Activated CD4-positive, CD25-positive, alpha-beta regulatory T cell treated with anti-CD3 and anti-CD28 coated beads, Interleukin-2, amount 50 U/mL, for 72 hours (primary cell): ENCODE data around the gene MCU.
"Not testable (repeated sequence)": the region's sequence is repeated elsewhere in the genome, so short reads cannot be mapped to it uniquely, and the experiment has no call there.

Experiments
- DNase-seq: peaks from one replicate; pipeline ENCODE4 v3.0.0; 2021

The MCU gene, protein sequence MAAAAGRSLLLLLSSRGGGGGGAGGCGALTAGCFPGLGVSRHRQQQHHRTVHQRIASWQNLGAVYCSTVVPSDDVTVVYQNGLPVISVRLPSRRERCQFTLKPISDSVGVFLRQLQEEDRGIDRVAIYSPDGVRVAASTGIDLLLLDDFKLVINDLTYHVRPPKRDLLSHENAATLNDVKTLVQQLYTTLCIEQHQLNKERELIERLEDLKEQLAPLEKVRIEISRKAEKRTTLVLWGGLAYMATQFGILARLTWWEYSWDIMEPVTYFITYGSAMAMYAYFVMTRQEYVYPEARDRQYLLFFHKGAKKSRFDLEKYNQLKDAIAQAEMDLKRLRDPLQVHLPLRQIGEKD

DNA sequence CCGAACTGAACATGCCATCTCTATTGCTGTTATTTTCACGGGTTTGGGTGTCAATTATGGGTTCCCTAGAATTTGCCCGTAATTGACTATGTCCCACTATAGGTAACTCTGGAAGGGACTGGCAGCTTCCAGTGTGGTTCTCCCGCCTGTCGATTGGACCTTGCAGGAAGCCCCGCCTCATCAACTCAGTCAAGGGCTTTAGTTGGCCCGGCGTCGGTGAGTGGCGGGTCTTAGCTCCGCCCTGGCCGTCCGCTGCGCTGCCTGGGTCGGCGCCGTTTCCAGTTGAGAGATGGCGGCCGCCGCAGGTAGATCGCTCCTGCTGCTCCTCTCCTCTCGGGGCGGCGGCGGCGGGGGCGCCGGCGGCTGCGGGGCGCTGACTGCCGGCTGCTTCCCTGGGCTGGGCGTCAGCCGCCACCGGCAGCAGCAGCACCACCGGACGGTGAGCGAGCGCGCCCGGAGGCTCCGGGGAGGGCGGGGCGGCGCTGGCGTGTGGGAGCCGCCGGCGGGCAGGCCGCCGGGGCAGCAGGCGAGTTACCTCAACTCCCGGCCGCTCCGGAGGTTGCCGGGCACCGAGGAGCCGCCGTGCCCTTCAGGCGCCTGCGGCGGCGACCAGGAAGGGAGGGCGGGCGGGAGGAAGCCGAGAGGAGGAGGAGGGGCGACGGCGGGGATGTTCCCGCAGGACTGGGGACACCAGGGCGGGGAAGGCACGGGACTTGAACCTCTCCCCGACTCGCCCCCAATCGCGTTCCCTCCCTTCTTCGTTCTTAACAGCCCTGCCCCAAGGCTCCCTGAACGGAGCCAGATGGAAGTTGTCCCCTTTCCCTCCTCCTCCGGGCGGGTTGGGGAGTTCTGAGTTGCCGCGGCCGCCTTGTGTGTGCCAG is at the start of gene MCU:
MCU (plus strand) TSS at position 281 of the 881 bp plus-strand sequence; CDS start at position 290, 9 bp downstream.
- peak; percentile 93 for DNase-seq

DNA sequence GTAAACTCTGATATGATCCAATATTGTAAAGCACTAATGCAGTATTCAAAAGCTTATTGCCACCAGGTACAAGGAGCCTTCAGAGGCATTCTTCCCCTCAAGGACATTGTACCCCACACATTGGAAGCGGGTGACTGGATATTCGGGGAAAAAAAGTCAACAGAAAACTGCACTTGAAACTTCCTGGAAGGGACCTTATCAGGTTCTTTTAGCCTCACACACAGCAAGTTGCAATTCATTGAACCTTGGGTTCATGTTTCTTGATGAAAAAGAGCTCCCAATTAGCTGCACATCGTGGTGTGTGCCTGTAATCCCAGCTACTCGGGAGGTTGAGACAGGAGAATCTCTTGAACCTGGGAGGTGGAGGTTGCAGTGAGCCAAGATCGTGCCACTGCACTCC is 49.6 kb upstream of the MCU start:
- DNase-seq: no peak

DNA sequence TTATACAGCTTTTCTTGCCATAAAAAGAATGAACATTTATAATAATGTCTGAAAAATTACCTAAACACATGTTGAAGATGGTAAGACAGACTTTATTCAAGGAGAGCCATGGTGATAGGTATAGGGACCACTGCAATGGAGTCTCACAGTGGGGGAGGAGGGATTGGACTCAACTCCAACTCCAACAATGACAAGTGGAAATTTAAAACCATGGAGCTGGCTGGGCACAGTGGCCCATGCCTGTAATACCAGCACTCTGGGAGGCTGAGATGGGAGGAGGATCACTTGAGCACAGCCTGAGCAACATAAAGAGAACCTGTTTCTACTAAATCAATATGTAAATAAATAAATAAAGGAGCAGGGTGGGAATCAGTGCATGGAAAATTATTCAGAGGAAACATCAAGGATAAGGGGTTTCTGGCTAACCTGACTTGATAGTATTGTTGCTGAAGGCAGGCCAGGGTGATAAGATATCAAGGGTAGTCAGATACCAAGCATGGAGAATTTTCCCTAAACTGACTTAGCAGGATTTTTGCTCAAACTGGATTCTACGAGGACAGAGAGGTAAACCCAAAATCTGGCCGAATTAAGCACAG is 46.6 kb upstream of the MCU start:
- no peak for DNase-seq

DNA sequence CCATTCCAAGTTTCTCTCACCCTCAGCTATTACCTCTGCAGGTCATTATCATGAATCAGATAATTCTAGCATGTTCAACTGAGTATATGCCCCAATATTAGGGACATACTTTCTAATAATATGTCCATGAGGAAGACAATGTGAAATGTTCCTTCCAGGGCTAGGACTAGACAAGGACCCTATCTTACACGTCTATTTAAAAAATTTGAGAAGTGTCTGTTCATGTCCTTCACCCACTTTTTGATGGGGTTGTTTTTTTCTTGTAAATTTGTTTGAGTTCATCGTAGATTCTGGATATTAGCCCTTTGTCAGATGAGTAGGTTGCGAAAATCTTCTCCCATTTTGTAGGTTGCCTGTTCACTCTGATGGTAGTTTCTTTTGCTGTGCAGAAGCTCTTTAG is 45.0 kb upstream of the MCU start:
- not testable (repeated sequence) for DNase-seq

DNA sequence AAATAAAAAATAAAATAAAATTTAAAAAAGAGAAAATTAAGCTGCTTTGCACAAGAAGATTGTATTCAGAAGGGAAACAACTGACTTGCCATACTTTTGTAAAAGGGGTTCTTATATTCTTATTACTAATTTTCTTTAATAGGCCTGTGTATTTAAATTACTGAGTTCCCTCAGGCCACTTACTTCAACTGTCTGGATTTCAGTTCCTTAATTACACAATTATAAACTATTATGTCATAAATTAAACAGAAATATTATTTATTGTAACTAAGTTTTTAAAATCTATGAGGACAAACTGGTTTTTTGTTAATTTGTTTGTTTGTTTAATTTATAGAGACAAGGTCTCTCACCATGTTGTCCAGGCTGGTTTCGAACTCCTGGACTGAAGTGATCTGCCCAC is 43.6 kb upstream of the MCU start:
- no peak for DNase-seq

DNA sequence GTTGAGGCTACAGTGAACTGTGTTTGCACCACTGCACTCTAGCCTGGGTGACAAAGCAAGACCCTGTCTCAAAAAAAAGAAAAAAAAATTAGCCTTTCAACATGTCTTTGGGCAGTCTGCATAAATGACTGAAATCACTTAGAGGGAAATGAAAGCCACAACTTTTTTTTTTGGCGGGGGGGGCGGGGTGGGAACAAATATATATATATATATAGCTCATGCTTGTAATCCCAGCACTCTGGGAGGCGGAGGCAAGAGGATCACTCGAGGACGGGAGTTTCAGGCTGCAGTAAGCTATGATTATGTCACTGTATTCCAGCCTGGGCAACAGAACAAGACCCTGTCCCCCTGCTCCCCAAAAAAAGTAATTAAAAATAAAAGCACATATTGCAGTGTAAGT is 42.7 kb upstream of the MCU start:
- DNase-seq: no peak

DNA sequence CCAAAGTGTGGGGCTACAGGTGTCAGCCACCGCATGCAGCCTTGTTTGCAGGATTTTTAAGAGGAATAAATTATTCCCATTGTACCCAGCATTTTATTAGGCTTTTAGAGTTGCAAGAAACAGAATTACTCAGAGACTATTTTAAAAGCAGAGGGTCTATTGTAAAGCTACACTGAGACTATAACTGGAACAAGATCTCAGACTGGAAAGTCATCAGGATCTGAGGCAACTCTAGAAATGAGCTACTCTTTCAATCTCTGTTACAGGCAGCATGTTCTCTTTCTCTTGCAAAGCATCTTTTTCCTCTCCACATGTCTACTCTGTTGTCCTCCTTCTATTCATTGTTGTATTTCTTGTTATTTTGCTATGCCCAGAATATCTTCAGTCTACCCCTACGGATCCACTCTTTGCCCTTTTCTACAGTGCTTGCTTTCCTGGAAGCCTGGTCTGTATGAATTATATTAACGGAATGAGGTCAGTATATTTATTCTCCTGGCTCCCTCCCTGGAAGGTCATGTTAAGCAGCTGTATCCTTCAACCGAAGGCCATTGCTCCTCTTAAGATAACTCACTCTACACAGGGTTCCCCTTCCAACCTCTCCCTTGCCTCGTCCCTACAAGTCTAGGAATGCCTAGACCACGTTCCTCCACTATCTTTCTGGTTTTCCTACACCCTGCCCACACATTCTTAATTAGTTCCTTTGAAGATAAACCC is 38.4 kb upstream of the MCU start:
- DNase-seq: no peak

DNA sequence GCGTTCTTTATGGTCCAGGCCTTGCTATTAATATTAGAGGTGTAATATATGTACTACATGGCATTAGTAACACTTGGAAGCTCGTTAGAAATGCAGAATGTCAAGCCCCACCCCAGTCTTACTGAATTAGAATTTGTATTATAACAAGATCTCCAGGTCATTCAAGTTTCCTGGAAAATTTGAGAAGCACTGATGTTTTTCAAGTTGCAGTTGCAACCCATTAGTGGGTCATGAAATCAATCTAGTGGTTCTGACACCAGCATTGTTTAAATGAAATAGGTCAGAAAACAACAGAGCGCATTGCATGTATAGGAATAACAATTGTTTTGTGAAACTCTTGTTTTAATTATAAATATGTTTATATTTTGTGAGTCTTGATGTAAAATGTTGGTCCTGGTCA is 37.2 kb upstream of the MCU start:
- DNase-seq: no peak

DNA sequence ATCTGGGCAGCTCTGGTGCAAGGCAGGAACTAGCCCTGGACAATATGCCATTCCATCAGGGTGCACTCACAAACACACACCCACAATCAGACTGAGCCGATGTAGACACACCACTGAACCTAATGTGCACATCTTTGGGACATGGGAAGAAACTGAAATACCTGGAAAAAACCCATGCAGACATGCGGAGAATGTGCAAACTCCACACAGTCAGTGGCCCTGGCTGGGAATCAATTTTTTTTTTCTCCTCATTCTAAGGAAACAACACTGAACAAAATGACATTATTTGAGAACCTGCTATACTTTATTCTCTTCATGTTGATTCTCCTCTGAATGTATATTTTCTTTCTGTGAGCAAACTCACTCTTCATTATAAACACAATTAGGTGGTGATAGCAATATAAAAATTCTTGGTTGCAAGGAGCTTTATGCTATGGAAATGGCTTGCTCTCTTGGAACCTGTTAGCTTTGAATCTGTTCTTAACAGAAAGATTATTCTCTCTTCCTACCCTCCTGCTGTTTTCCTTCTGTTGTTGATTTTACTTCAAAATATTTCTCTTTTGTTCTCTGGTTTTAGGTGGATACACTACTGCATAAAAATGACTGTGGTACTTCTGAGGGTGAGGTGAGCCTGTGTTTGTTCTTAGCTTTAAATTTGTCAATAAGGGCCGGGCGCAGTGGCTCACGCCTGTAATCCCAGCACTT is 33.1 kb upstream of the MCU start:
- no peak for DNase-seq

DNA sequence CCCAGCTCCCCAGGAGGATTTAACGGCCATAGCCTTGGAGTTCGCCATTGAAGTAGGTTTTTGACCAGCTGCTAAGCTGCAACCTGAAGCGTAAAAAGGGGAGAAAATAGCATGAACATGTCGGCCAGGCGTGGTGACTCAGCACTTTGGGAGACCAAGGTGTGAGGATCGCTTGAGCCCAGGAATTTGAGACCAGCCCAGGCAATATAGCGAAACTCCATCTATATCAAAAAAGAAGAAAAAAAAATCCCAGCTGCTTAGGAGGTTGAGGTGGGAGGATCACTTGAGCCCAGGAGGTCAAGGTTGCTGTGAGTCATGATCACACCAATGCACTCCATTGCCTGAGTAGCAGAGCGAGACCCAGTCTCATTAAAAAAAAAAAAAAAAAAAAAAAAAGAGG is 32.2 kb upstream of the MCU start:
- DNase-seq: no peak

DNA sequence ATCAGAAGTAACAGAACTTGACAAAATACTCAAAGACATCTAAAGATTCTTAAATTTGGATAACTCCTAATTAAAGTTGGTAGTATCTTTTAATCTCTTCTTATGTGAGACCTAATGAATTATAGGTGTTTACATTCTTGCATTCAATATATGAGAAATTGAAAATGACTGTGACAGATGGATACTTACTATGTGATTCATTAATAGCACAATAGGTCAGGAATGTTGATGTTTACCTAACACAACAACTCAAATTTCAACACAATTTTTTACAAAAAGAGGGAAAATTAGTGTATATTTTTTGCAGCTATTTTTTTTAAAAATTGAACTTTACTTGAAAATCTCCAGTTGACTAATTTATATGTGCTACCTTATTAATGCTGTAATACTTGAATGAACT is 31.7 kb upstream of the MCU start:
- DNase-seq: no peak

DNA sequence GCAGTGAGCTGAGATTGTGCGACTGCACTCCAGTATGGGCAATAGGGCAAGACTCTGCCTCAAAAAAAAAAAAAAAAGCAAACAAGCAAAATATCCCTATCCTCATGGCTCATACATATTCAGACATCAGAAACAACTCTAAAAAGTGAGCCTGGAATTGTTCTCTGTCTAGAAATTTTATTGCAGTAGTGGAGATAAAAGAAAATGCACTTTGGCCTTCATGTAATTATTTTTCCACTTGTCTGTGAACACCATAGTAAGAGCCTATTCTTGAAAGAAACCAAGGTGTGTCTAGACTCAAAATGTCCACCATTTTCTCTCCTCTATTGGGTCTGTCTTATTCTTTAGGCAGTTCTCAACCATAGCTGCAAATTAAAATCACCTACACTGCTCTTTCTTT is 30.5 kb upstream of the MCU start:
- DNase-seq: no peak

DNA sequence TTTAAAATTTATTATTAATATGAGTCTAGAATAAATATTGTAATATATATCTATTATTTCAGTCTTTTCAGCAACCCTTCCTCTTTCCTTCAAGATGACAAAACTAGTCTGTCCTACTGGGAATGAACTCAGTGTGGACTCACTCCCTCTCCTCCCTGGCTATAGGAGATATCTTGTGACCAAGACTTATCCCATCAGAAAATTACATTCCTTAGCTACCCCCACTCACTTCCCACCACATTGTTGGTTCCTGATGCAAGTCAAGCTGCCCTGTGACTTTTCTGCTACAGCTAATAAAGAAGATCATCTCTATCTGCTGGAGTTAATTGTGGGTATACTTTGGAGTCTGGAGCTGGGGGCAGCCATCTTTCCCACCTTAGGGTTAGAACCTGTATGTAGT is 28.0 kb upstream of the MCU start:
- no peak for DNase-seq

DNA sequence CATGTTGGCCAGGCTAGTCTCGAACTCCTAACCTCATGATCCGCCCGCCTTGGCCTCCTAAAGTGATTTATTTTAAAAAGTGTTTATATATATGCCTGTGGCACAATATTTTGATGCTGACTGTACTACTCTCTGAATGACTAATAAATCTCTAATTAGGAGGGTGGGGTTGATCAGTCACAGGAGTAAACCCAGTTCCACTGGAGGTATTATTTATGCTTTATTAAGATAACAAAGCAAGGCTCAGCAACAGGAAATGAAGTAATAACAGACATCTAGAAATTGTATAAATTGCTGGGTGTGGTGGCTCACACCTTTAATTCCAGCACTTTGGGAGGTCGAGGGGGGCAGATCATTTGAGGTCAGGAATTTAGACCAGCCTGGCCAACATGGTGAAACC is 26.0 kb upstream of the MCU start:
- DNase-seq: no peak

DNA sequence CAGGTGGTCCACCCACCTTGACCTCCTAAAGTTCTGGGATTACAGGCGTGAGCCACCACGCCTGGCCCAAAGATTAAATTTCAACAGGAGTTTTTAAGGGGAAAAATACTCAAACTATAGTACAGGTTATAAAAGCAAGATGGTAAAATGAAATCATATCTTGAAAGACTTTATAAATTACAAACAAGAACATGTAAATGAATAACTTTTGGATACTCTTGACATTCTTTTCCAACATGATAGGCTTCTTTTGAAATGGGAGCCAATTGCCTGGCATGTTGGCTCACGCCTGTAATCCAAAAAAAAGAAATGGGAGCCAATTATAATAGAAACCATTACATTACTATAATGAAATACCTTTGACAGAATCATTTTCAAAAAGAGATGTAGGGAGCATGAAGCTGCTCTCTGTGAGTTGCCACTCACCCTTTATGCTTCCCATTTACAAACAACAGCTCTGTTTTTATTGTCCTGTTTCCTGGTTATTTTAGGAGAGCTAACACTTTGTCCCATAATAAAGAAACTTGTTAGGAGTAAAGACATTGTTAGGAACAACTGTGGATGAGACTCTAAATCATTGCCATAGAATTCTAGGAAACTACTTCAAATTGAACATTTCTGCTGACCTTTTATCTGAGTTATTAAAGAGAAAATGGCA is 24.6 kb upstream of the MCU start:
- no peak for DNase-seq

DNA sequence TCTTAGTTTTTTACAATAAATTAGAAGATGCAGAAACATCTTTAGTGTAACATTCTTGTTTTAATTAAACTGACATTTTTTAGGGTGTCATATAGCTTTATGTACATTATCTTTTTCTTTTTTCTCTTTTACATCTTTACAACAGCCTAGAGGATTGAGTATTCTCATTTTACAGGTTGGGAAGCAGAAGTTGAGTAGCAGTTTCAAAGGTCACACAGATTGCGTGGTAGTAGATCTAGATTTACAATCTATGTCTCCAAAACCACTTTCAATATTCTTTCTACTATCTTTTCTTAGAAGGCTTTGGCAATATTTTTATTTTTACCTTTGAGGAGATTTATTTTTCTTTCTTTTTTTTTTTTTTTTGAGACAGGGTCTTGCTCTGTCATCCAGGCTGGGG is 18.7 kb upstream of the MCU start:
- no peak for DNase-seq

DNA sequence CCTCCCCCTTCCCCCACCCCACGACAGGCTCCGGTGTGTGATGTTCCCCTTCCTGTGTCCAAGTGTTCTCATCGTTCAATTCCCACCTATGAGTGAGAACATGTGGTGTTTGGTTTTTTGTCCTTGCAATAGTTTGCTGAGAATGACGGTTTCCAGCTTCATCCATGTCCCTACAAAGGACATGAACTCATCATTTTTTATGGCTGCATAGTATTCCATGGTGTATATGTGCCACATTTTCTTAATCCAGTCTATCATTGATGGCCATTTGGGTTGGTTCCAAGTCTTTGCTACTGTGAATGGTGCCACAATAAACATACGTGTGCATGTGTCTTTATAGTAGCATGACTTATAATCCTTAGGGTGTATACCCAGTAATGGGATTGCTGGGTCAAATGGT is 17.8 kb upstream of the MCU start:
- DNase-seq: not testable (repeated sequence)

DNA sequence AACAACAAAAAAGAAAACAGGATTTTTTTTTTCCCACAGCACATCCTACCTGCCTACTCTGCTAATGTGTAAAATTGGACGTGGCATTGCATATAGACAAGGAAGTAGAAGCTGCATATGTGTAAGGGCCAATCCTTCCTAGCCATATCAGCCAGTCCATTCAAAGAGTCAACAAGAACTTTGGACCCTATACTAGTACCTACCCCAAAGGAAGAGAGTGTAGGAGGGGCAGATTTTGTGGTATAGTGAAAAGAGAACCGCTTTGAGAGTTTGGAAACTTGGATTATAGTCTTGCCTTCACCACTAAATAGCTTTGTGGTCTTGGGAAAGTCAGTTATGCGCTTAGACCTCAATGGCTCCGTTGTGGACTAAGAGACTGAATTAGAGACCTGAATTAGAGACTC is 12.1 kb upstream of the MCU start:
- no peak for DNase-seq

DNA sequence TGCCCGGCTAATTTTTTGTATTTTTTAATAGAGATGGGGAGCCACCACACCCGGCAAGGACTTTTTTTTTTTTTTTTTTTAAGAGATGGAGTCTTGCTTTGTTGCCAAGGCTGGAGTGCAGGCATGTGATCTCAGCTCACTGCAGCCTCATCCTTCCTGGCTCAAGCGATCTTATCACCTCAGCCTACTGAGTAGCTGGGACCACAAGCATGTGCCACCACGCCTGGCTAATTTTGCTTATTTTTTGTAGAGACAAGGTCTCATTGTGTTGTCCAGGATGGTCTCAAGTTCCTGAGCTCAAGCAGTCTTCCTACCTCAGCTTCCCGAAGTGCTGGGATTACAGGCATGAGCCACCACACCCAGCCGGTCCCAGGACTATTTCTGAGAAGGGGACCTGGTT is 9.3 kb upstream of the MCU start:
- DNase-seq: no peak

DNA sequence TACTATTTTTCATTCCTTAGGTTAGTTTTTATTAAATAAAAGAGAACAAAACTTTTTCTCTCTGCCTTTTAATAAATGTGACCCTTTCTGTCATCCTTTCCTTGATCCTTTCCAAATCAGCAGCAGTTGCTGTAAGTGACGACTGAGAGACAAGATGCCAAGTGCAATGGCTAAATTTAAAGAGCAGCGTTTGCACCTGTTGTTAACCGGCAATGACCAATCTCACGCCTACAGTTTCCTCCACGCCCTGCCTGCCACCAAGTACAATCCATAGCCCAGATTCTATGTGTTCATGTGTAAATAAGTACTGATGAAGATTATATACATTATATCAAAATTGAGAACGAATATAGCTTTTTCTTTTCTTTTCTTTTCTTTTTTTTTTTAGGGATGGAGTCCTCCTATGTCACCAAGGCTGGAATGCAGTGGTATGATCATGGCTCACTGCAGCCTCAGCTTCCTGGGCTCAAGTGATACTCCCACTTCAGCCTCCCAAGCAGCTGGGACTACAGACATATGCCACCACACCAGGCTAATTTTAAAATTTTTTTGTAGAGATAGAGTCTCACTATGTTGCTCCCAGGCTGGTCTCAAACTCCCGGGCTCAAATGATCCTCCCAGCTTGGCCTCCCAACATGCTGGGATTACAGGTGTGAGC is 6.5 kb upstream of the MCU start:
- DNase-seq: no peak

DNA sequence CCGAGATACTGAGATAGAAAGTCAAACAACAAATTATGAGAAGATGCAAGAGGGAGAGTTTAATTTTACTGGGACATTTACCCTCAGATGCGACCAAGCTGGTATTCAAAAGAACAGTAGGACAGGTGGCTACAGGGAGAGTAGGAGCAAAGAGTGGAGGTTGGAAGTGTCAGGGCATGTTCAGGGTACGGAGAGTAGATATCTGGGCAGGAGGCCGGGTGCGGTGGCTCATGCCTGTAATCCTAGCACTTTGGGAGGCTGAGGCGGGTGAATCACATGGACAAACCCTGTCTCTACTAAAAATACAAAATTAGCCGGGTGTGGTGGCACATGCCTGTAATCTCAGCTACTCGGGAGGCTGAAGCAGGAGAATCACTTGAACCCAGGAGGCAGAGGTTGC is 5.5 kb upstream of the MCU start:
- DNase-seq: not testable (repeated sequence)

DNA sequence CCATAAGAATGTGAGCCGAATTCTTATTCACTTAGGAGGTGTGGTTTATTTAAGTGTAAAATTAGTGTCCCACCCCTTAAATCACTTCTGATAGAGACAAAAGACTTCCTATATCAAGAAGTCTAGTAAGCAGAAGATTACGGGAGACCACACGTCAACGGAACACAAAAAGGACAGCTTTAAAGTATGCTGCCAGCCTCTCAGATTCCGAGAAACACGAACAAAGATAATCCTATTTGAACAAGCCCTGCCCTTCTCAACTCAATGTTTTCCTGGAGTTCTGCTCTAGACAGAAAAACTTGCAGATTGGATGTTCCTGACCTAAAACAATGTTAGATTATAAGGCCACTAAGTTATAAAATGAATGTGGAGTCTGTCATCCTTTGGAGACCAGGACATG is 4.9 kb upstream of the MCU start:
- DNase-seq: no peak
